Measurements from ENCODE around the gene MYRFL. TPM values are rescaled to one million over a fixed set of nuclear protein-coding genes. Genes with fewer than 3 reads are reported as not detected.

MYRFL gene
- total RNA-seq, 4 donors from 2014 or later = 0.48 to 0.68 TPM; not detected in 2

DNA sequence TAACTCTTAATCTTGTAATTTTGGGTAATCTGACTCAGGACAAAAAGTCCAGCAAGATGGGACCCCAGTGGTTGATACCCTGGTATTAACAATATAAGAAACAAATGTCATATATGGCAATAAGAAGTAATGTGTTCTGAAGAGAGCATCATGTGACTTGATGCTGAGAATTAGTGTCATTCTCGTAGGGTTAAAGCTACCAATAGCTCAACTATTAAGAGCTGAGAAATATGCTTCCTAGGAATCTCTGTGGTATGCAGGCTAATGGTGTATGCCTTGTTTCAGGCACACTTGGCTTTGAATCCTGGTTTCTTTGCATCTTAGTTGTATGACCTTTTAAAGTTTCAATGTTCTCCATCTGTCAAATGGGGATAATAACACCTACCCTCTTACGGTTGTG, 9.1 kb downstream of the MYRFL start:
- no peak for DNase-seq
- no peaks in the 10 kb centered on the region for H3K36me3 ChIP-seq
- intact Hi-C loops (cut with DNase I; ENCODE audit: low total_unique reads) = no loop called here
- in situ Hi-C loops (cut with MboI; ENCODE audit: low pct_ligation_motif_present in 1 of 4, low pct_unique_long_range_greater_than_20kb in 1 of 4, low sequenced_read_pairs in 3 of 4) = no loop called here
- H3K4me3 ChIP-seq = no peak overlapping the region
- no peaks in the 10 kb centered on the region for H3K27me3 ChIP-seq
- H3K27ac ChIP-seq = no peak overlapping the region
- TF ChIP-seq POLR2AphosphoS5 (IDR thresholded peaks at IDR 0.05) (no peak), POLR2A (IDR thresholded peaks at IDR 0.05) (no peak), EP300 (IDR thresholded peaks at IDR 0.05; ENCODE audit: low read depth) (no peak)
- TF ChIP-seq, protein P1, sequence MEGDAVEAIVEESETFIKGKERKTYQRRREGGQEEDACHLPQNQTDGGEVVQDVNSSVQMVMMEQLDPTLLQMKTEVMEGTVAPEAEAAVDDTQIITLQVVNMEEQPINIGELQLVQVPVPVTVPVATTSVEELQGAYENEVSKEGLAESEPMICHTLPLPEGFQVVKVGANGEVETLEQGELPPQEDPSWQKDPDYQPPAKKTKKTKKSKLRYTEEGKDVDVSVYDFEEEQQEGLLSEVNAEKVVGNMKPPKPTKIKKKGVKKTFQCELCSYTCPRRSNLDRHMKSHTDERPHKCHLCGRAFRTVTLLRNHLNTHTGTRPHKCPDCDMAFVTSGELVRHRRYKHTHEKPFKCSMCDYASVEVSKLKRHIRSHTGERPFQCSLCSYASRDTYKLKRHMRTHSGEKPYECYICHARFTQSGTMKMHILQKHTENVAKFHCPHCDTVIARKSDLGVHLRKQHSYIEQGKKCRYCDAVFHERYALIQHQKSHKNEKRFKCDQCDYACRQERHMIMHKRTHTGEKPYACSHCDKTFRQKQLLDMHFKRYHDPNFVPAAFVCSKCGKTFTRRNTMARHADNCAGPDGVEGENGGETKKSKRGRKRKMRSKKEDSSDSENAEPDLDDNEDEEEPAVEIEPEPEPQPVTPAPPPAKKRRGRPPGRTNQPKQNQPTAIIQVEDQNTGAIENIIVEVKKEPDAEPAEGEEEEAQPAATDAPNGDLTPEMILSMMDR (IDR thresholded peaks at IDR 0.05) = no peak
- peaks cover 0 to 18% (median 4%) of the 10 kb centered on the region in 4 donors for H3K4me1 ChIP-seq
- 56 to 77% methylated on average over 2 of the region's 2 CpGs for WGBS, 2 donors (ENCODE audit: low coverage in 1 of 2)
- no peaks in the 10 kb centered on the region for H3K9me3 ChIP-seq

DNA sequence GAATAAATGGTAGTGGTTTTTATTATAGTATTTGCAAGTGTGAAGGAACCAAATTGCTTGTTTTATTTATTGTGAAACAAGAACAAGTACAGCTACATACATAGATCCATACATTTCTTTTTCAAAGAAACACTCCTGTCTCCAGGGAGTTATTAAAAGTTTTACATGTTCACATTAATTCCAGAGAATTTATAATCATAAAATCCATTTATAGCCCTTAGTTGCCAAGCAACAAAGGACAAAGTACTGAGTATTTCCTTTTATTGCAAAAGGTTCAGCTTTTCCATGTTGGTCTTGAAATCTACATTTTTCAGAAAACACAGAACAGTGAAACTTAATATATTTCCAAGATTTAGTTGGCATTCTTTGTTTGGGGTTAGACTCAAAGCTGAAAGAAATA, 9.5 kb downstream of the MYRFL start:
- H3K4me1 ChIP-seq = peaks cover 0 to 18% (median 4%) of the 10 kb centered on the region in 4 donors
- no peaks in the 10 kb centered on the region for H3K9me3 ChIP-seq
- H3K4me3 ChIP-seq = no peak overlapping the region
- no peaks in the 10 kb centered on the region for H3K36me3 ChIP-seq
- intact Hi-C loops (cut with DNase I; ENCODE audit: low total_unique reads) = no loop called here
- no peak for TF ChIP-seq POLR2A (IDR thresholded peaks at IDR 0.05)
- no peak for TF ChIP-seq POLR2AphosphoS5 (IDR thresholded peaks at IDR 0.05)
- TF ChIP-seq, protein P1 (IDR thresholded peaks at IDR 0.05) = no peak
- TF ChIP-seq EP300 (IDR thresholded peaks at IDR 0.05; ENCODE audit: low read depth) = no peak
- in situ Hi-C loops (cut with MboI; ENCODE audit: low pct_ligation_motif_present in 1 of 4, low pct_unique_long_range_greater_than_20kb in 1 of 4, low sequenced_read_pairs in 3 of 4) = no loop called here
- H3K27me3 ChIP-seq = no peaks in the 10 kb centered on the region
- no peak for DNase-seq
- no peak overlapping the region for H3K27ac ChIP-seq

DNA sequence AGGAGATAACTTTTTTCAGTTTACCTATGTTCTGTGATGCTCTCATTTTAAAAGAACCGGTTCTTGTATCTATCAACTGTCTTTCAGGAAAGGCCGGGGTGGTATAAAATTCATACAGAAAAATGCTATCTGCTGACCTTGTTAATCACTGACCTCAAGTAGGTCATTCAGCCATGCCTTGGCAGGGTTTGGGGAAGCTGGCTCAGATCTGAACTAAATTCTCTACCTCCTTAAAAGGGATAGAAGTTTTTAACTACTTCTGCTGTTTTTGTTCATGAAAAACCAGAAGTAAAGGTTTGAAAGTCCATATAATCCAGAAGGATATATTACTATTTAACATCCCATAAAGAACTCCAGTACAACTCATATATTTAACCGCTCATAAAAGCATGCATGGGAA, 10.1 kb downstream of the MYRFL start:
- WGBS, 2 donors (ENCODE audit: low coverage in 1 of 2) = 70 to 78% methylated on average over 3 of the region's 3 CpGs
- in situ Hi-C loops (cut with MboI; ENCODE audit: low pct_ligation_motif_present in 1 of 4, low pct_unique_long_range_greater_than_20kb in 1 of 4, low sequenced_read_pairs in 3 of 4) = no loop called here
- Histone ChIP-seq H3K4me3 (no peak overlapping the region), H3K27ac (no peak overlapping the region), H3K9me3 (no peaks in the 10 kb centered on the region), H3K4me1 (peaks cover 0 to 18% (median 4%) of the 10 kb centered on the region in 4 donors), H3K36me3 (no peaks in the 10 kb centered on the region), H3K27me3 (no peaks in the 10 kb centered on the region)
- intact Hi-C loops (cut with DNase I; ENCODE audit: low total_unique reads) = loop anchor here (5.0 kb wide), 1 partner anchor 1212 kb away; no protein-coding TSS in a partner anchor
- DNase-seq = no peak
- TF ChIP-seq, protein P1 (IDR thresholded peaks at IDR 0.05) = no peak
- TF ChIP-seq POLR2AphosphoS5 (IDR thresholded peaks at IDR 0.05) (no peak), POLR2A (IDR thresholded peaks at IDR 0.05) (no peak)

DNA sequence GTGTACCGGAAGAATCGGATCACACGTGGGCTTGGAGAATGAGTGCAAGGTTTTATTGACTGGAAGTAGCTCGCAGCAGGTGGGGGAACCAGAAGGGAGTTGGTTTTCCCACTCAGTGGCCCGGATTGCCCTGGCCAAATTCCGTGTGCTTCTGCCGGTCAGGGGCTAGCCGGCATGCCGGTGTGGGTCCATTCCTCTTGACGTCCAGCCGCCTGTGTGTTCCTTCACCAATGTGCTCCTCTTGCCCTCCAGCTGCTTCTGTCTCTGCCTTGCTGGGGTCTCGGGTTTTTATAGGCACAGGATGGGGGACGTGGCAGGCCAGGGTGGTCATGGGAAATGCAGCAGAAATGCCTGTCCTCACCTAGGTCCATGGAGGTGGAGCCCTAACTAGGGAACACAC, 11.0 kb downstream of the MYRFL start:
- H3K27ac ChIP-seq = no peak overlapping the region
- intact Hi-C loops (cut with DNase I; ENCODE audit: low total_unique reads) = loop anchor here (5.0 kb wide), 1 partner anchor 1211 kb away; no protein-coding TSS in a partner anchor
- no peak for TF ChIP-seq POLR2A (IDR thresholded peaks at IDR 0.05)
- TF ChIP-seq, protein P1 (IDR thresholded peaks at IDR 0.05) = no peak
- no peaks in the 10 kb centered on the region for H3K36me3 ChIP-seq
- H3K9me3 ChIP-seq = no peaks in the 10 kb centered on the region
- 85% methylated on average over 11 of the region's 13 CpGs; no CpG with 5 or more reads in 1 of the 2 donors for WGBS, 2 donors (ENCODE audit: low coverage in 1 of 2)
- H3K4me1 ChIP-seq = peaks cover 0 to 18% (median 4%) of the 10 kb centered on the region in 4 donors
- no peak for DNase-seq
- no peak overlapping the region for H3K4me3 ChIP-seq
- in situ Hi-C loops (cut with MboI; ENCODE audit: low pct_ligation_motif_present in 1 of 4, low pct_unique_long_range_greater_than_20kb in 1 of 4, low sequenced_read_pairs in 3 of 4) = no loop called here
- H3K27me3 ChIP-seq = no peaks in the 10 kb centered on the region
